ENCODE measurements around the gene PIGR. TPM values are rescaled to one million over a fixed set of nuclear protein-coding genes. Genes with fewer than 3 reads are reported as not detected.

Gene PIGR
- polyA plus RNA-seq, 2 of the 4 experiments (the other 2 are of a cell fraction), result 0.01 TPM; not detected in 1

DNA sequence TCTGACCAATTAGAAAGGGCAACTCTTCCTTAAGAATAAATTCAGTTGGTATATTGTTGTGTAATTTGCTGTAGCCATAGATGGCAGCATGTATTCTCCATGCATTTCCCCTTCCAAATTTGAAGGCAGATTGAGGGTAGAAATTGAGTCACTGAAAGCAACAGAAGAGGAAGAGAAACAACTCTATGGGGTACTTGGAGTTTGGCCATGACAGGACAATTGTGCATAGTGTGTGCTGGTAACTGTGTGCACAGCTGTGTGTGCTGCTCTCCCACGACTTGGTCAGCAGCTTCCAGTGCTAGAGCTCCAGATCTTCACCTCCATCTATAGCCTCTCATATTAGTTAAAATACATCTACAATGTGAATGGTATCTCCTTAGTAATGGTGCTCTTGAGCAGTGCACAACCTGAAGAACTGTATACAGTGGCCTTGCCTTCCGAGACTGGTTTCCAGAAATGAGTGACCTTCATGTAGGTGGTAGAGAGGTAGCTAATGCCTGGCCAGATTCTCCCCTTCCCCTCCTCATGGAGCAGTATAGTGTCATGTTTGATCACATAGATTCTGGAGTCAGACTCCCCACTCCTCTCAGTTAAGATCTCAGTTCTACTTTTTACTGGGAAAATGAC is 24.9 kb upstream of the PIGR start:
- ATAC-seq (no peak), DNase-seq (ENCODE audit: low read depth in 1 of 2, low spot score in 1 of 2) (no peak), FAIRE-seq (no peak)
- CTCF ChIA-PET, result interaction anchor here (0.8 to 8.9 kb wide), 4 partner anchors 10 to 481 kb away, joined by 3 to 90 read pairs (median 6); no protein-coding TSS in a partner anchor
- TF ChIP-seq FOSB (CRISPR knock-in tag; IDR thresholded peaks at IDR 0.05), result no peak
- no peak for TF ChIP-seq RCOR1 (IDR thresholded peaks at IDR 0.05; ENCODE audit: low read depth, low read length)
- TF ChIP-seq FOSL2 (IDR thresholded peaks at IDR 0.05), result no peak
- TF ChIP-seq FOSL2 (CRISPR knock-in tag; IDR thresholded peaks at IDR 0.05), result no peak
- TF ChIP-seq CHD2 (IDR thresholded peaks at IDR 0.05; ENCODE audit: low read length, partially characterized antibody), result no peak
- TF ChIP-seq, protein P1, sequence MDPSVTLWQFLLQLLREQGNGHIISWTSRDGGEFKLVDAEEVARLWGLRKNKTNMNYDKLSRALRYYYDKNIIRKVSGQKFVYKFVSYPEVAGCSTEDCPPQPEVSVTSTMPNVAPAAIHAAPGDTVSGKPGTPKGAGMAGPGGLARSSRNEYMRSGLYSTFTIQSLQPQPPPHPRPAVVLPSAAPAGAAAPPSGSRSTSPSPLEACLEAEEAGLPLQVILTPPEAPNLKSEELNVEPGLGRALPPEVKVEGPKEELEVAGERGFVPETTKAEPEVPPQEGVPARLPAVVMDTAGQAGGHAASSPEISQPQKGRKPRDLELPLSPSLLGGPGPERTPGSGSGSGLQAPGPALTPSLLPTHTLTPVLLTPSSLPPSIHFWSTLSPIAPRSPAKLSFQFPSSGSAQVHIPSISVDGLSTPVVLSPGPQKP (IDR thresholded peaks at IDR 0.05; ENCODE audit: low read depth, low read length), result no peak
- no peak for TF ChIP-seq JUN (IDR thresholded peaks at IDR 0.05)
- TF ChIP-seq PHF8 (IDR thresholded peaks at IDR 0.05; ENCODE audit: borderline replicate concordance, low read depth), result no peak
- no peak for TF ChIP-seq FOXS1 (CRISPR knock-in tag; IDR thresholded peaks at IDR 0.05)
- TF ChIP-seq ATOH8 (CRISPR knock-in tag; IDR thresholded peaks at IDR 0.05; ENCODE audit: low read depth), result no peak
- TF ChIP-seq SMC3 (IDR thresholded peaks at IDR 0.05), result no peak
- TF ChIP-seq CBX8 (IDR thresholded peaks at IDR 0.05), result no peak
- no peak for TF ChIP-seq KDM5A (IDR thresholded peaks at IDR 0.05)
- no peak for TF ChIP-seq POLR2AphosphoS2 (conservative IDR thresholded peaks at IDR 0.05; ENCODE audit: low read length)
- TF ChIP-seq TFCP2L1 (CRISPR knock-in tag; IDR thresholded peaks at IDR 0.05), result no peak
- TF ChIP-seq, protein P2, sequence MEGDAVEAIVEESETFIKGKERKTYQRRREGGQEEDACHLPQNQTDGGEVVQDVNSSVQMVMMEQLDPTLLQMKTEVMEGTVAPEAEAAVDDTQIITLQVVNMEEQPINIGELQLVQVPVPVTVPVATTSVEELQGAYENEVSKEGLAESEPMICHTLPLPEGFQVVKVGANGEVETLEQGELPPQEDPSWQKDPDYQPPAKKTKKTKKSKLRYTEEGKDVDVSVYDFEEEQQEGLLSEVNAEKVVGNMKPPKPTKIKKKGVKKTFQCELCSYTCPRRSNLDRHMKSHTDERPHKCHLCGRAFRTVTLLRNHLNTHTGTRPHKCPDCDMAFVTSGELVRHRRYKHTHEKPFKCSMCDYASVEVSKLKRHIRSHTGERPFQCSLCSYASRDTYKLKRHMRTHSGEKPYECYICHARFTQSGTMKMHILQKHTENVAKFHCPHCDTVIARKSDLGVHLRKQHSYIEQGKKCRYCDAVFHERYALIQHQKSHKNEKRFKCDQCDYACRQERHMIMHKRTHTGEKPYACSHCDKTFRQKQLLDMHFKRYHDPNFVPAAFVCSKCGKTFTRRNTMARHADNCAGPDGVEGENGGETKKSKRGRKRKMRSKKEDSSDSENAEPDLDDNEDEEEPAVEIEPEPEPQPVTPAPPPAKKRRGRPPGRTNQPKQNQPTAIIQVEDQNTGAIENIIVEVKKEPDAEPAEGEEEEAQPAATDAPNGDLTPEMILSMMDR (IDR thresholded peaks at IDR 0.05), result no peak
- no peak for TF ChIP-seq ZFP36 (IDR thresholded peaks at IDR 0.05; ENCODE audit: borderline replicate concordance, partially characterized antibody)
- TF ChIP-seq HOXB13 (CRISPR knock-in tag; IDR thresholded peaks at IDR 0.05; ENCODE audit: low read depth), result no peak
- no peak overlapping the region for H3K27ac ChIP-seq
- POLR2A ChIA-PET, result no interaction called here
- no peaks in the 10 kb centered on the region for H3K4me1 ChIP-seq
- H3K9me3 ChIP-seq, result no peaks in the 10 kb centered on the region
- no peak overlapping the region for H3K4me3 ChIP-seq
- 49% methylated on average over 2 of the region's 2 CpGs for WGBS (ENCODE audit: missing lambda C conversion rate)
- no peak overlapping the region for H3K4me2 ChIP-seq

DNA sequence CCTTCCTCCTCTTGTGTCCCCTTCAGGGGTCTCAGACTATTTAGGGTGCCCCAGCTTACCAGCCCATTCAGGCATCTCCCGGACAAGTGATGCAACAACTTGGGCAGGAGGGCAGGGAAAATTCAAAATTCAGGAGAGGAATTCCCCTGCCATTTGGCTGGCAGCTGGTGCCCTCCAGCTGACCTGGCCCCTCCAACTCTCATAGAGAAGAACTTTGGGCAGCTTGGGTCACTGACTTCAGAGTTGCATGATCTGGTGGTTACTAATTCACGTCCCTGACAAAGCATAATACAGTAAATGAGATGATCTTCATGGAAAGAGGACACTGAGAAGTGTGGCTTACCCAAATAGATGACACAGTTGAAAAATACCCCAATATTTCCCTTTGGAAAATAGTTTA is 24.2 kb upstream of the PIGR start, which contains the start of gene FCAMR:
Gene FCAMR, minus strand, starts transcription at position 15 of the 400 bp plus-strand sequence. CDS start 335 bp downstream, outside the sequence.
- ATAC-seq (no peak), DNase-seq (ENCODE audit: low read depth in 1 of 2, low spot score in 1 of 2) (no peak), FAIRE-seq (no peak)
- ChIA-PET CTCF (interaction anchor here (0.8 to 8.9 kb wide), 5 partner anchors 11 to 480 kb away, joined by 3 to 90 read pairs (median 8); no protein-coding TSS in a partner anchor), POLR2A (no interaction called here)
- TF ChIP-seq RFX5 (IDR thresholded peaks at IDR 0.05) (no peak), FOSL2 (IDR thresholded peaks at IDR 0.05) (no peak), FOSL2 (CRISPR knock-in tag; IDR thresholded peaks at IDR 0.05) (no peak), RAD21 (conservative IDR thresholded peaks at IDR 0.05 in 1 of 2, IDR thresholded peaks at IDR 0.05 in 1 of 2) (no peak), MYC (IDR thresholded peaks at IDR 0.05; ENCODE audit: borderline replicate concordance, low read length) (no peak), ZSCAN20 (CRISPR knock-in tag; IDR thresholded peaks at IDR 0.05) (no peak), CBX8 (IDR thresholded peaks at IDR 0.05) (no peak), GATA3 (IDR thresholded peaks at IDR 0.05; ENCODE audit: borderline replicate concordance) (no peak), HEYL (CRISPR knock-in tag; IDR thresholded peaks at IDR 0.05) (no peak), ZFP36 (IDR thresholded peaks at IDR 0.05; ENCODE audit: borderline replicate concordance, partially characterized antibody) (no peak), ATOH8 (CRISPR knock-in tag; IDR thresholded peaks at IDR 0.05; ENCODE audit: low read depth) (no peak), CHD4 (IDR thresholded peaks at IDR 0.05; ENCODE audit: borderline replicate concordance) (no peak), POLR2A (IDR thresholded peaks at IDR 0.05; ENCODE audit: low read length) (no peak), HOXA7 (CRISPR knock-in tag; IDR thresholded peaks at IDR 0.05) (no peak), NPAS2 (CRISPR knock-in tag; IDR thresholded peaks at IDR 0.05; ENCODE audit: borderline replicate concordance) (no peak), EP300 (IDR thresholded peaks at IDR 0.05) (no peak), FOSB (CRISPR knock-in tag; IDR thresholded peaks at IDR 0.05) (no peak), CHD2 (IDR thresholded peaks at IDR 0.05; ENCODE audit: low read length, partially characterized antibody) (no peak)
- TF ChIP-seq, protein P1 (IDR thresholded peaks at IDR 0.05; ENCODE audit: low read depth, low read length), result no peak
- Histone ChIP-seq H3K4me1 (no peaks in the 10 kb centered on the region), H3K4me3 (no peak within 1 kb of the TSS), H3K9me3 (no peaks in the 10 kb centered on the region), H3K4me2 (no peak within 1 kb of the TSS), H3K27ac (no peak within 1 kb of the TSS)
- 49% methylated on average over 2 of the region's 2 CpGs for WGBS (ENCODE audit: missing lambda C conversion rate)
